Measurements from ENCODE around the gene SLC2A13. TPM values are rescaled to one million over a fixed set of nuclear protein-coding genes. Genes with fewer than 3 reads are reported as not detected.
A peak's percentile ranks its signal among the peaks of the same experiment; 100 is the strongest.

The SLC2A13 gene
- polyA plus RNA-seq, 3 donors, result 2.2 to 2.9 (median 2.5) TPM

DNA sequence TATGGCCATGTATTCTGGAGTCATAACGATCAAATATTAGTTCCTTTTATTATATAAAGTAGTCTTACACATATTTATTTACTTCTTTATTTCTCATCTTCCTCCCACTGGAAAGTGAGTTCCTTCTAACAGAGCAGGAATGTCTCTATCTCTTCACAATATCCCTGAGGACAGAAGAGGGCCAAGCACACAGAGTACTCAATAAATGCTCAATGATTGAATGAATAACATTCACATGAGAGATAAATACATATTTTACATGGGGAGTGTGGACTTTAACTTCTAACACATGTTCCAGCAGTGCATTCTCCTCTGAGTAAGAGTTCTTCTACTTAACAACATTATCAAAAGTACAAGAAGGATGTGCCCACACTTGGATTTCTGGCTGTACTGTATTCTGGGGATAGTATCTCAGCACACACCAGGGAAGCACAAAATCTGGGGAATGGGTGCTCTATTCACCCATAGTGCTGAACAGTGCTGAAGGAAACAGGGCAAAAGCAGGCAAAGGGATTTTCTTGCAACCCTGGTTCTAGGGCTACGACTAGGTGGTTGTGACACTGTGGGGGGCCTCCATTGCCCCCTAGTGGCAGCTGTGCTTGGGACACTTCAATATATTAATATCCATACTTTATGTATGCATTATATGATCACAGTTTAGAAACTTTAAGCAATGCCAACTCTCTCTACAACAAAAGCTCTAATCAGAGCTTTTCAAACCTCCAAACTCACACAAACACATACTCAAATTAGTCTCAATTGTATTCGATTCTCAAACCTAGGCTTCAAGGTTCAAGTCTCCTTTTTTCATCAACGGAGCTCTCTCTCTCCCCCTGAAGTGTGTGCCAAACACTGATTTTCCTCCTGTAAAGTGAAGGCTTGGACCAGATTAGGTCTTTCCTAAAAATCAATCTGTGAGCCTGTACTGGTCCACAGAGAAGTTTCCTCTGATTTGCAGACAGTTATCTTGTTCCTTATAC is 115.5 kb downstream of the SLC2A13 start:
- Histone ChIP-seq H3K9ac (ENCODE audit: insufficient read depth, low read length, poor library complexity, severe bottlenecking) (no peak overlapping the region), H3K36me3 (replicated peaks in 1 of 2; ENCODE audit: control insufficient read depth in 1 of 2, insufficient read depth in 2 of 2, low read length in 2 of 2) (no peaks in the 10 kb centered on the region), H2AFZ (ENCODE audit: insufficient read depth, low read depth, low read length, poor library complexity, severe bottlenecking) (no peak overlapping the region), H3K27me3 (ENCODE audit: control insufficient read depth in 2 of 2, insufficient read depth in 2 of 2, low read length in 2 of 2) (no peaks in the 10 kb centered on the region), H3K4me3 (replicated peaks in 1 of 3; ENCODE audit: low read depth in 2 of 3, low read length in 3 of 3) (no peak overlapping the region), H3K4me1 (ENCODE audit: control insufficient read depth in 1 of 2, insufficient read depth in 2 of 2, low read length in 2 of 2) (peaks cover 0 to 5% of the 10 kb centered on the region in 2 donors), H3K9me3 (replicated peaks in 1 of 2; ENCODE audit: control insufficient read depth in 1 of 2, insufficient read depth in 1 of 2, low read length in 2 of 2) (no peaks in the 10 kb centered on the region), H4K20me1 (ENCODE audit: insufficient read depth, low read length) (no peaks in the 10 kb centered on the region), H3K27ac (ENCODE audit: low read depth in 1 of 2, low read length in 2 of 2) (no peak overlapping the region), H3K79me2 (ENCODE audit: insufficient read depth, low read length) (no peaks in the 10 kb centered on the region), H3K4me2 (replicated peaks; ENCODE audit: extremely low read depth, low read length, poor library complexity, severe bottlenecking) (no peak overlapping the region)
- DNase-seq, result peak; percentile 19 to 54 (median 34)
- Mint-ChIP-seq H3K9me3 (peaks cover 0 to 4% (median 2%) of the 10 kb centered on the region in 7 donors), H3K27me3 (ENCODE audit: low read depth in 3 of 3) (peaks cover 0 to 2% (median 2%) of the 10 kb centered on the region in 3 donors), H3K36me3 (no peaks in the 10 kb centered on the region), H3K4me3 (no peak overlapping the region), H3K27ac (peak overlapping the region in 3 of 7 donors; percentile 6 to 29 (median 21)), H3K4me1 (peaks cover 22% of the 10 kb centered on the region)
- TF ChIP-seq, protein P1, sequence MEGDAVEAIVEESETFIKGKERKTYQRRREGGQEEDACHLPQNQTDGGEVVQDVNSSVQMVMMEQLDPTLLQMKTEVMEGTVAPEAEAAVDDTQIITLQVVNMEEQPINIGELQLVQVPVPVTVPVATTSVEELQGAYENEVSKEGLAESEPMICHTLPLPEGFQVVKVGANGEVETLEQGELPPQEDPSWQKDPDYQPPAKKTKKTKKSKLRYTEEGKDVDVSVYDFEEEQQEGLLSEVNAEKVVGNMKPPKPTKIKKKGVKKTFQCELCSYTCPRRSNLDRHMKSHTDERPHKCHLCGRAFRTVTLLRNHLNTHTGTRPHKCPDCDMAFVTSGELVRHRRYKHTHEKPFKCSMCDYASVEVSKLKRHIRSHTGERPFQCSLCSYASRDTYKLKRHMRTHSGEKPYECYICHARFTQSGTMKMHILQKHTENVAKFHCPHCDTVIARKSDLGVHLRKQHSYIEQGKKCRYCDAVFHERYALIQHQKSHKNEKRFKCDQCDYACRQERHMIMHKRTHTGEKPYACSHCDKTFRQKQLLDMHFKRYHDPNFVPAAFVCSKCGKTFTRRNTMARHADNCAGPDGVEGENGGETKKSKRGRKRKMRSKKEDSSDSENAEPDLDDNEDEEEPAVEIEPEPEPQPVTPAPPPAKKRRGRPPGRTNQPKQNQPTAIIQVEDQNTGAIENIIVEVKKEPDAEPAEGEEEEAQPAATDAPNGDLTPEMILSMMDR (IDR thresholded peaks at IDR 0.05), result peak; percentile 92
- WGBS (ENCODE audit: insufficient coverage), result no CpG with 5 or more reads among the region's 4 CpGs
- intact Hi-C loops (cut with micrococcal nuclease), result no loop called here

DNA sequence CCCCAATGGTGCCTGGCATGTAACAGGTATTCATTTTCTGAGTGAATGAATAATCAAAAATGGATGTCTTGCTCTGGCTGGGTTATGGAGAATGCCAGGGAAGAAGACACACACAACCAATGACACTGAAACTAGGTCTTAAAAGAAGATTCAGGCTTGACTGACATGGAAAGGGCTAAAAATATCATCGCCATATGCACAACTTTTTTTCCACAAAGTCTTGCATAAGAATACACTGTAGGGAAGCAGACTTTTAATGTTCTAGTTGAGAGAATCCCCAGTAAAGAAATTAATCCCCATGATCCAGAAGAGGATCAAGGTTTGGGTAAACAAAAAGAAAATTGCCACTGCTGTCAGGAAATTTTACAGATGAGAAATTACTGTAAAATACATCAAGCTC is 116.4 kb downstream of the SLC2A13 start:
- Mint-ChIP-seq H3K36me3 (no peaks in the 10 kb centered on the region), H3K4me3 (no peak overlapping the region), H3K9me3 (peaks cover 0 to 4% (median 0%) of the 10 kb centered on the region in 7 donors), H3K4me1 (peaks cover 22% of the 10 kb centered on the region), H3K27ac (no peak overlapping the region), H3K27me3 (ENCODE audit: low read depth in 3 of 3) (peaks cover 0 to 2% (median 0%) of the 10 kb centered on the region in 3 donors)
- H2AFZ ChIP-seq (ENCODE audit: insufficient read depth, low read depth, low read length, poor library complexity, severe bottlenecking), result no peak overlapping the region
- no peak overlapping the region for H3K4me2 ChIP-seq (replicated peaks; ENCODE audit: extremely low read depth, low read length, poor library complexity, severe bottlenecking)
- no peak overlapping the region for H3K27ac ChIP-seq (ENCODE audit: low read depth in 1 of 2, low read length in 2 of 2)
- TF ChIP-seq, protein P1 (IDR thresholded peaks at IDR 0.05), result no peak
- DNase-seq, result no peak
- no CpG with 5 or more reads among the region's 1 CpG for WGBS (ENCODE audit: insufficient coverage)
- peaks cover 0 to 5% of the 10 kb centered on the region in 2 donors for H3K4me1 ChIP-seq (ENCODE audit: control insufficient read depth in 1 of 2, insufficient read depth in 2 of 2, low read length in 2 of 2)
- intact Hi-C loops (cut with micrococcal nuclease), result no loop called here
- H3K27me3 ChIP-seq (ENCODE audit: control insufficient read depth in 2 of 2, insufficient read depth in 2 of 2, low read length in 2 of 2), result no peaks in the 10 kb centered on the region
- H4K20me1 ChIP-seq (ENCODE audit: insufficient read depth, low read length), result no peaks in the 10 kb centered on the region
- H3K36me3 ChIP-seq (replicated peaks in 1 of 2; ENCODE audit: control insufficient read depth in 1 of 2, insufficient read depth in 2 of 2, low read length in 2 of 2), result no peaks in the 10 kb centered on the region
- H3K9ac ChIP-seq (ENCODE audit: insufficient read depth, low read length, poor library complexity, severe bottlenecking), result no peak overlapping the region
- no peak overlapping the region for H3K4me3 ChIP-seq (replicated peaks in 1 of 3; ENCODE audit: low read depth in 2 of 3, low read length in 3 of 3)
- no peaks in the 10 kb centered on the region for H3K9me3 ChIP-seq (replicated peaks in 1 of 2; ENCODE audit: control insufficient read depth in 1 of 2, insufficient read depth in 1 of 2, low read length in 2 of 2)
- H3K79me2 ChIP-seq (ENCODE audit: insufficient read depth, low read length), result no peaks in the 10 kb centered on the region
